H1 (cell line): Measurements from ENCODE around the gene SIN3B. TPM values are rescaled to one million over a fixed set of nuclear protein-coding genes. Genes with fewer than 3 reads are reported as not detected.

ENCODE experiments used
- CTCF ChIA-PET: fragments of 300-600 bp; sonication (Branson Sonifier 250); formaldehyde crosslinking; loops from one replicate; lab custom pipeline; 2021; ENCODE audit not compliant: partially characterized antibody; lab: Charles Lee
- POLR2A ChIA-PET: fragments of 300-600 bp; sonication (Branson Sonifier 250); formaldehyde crosslinking; loops from one replicate; lab custom pipeline; 2021; ENCODE audit warnings: inconsistent platforms; ENCODE audit not compliant: partially characterized antibody; lab: Charles Lee
- DNase-seq, 2 experiments: peaks; one replicate each; pipeline versions ENCODE4 v3.0.0 to v3.0.0-alpha.2; 2010 to 2022; ENCODE audit warnings: low spot score in 2 of 2, low read depth in 1 of 2, mixed read lengths in 1 of 2
- FAIRE-seq: peaks from 2 replicates; lab custom pipeline; 2011; peaks lifted over from hg19 to GRCh38; lab: Jason Lieb, UNC
- H2AFZ ChIP-seq: 2 replicates; pipeline ENCODE4 v1.8.1; 2012; ENCODE audit warnings: low read length, inconsistent platforms
- H2AK5ac ChIP-seq: 2 replicates; pipeline ENCODE4 v1.6.1; 2013; ENCODE audit warnings: low read depth, low read length
- H2BK120ac ChIP-seq: replicated peaks from 2 replicates; pipeline ENCODE3; 2013; ENCODE audit warnings: low read depth, low read length, inconsistent platforms
- H2BK12ac ChIP-seq: 2 replicates; pipeline ENCODE4 v1.6.1; 2013; ENCODE audit warnings: low read depth, low read length
- H2BK15ac ChIP-seq: 2 replicates; pipeline ENCODE4 v1.6.1; 2013; ENCODE audit warnings: low read length
- H2BK20ac ChIP-seq: 2 replicates; pipeline ENCODE4 v1.6.1; 2013; ENCODE audit warnings: low read length
- H2BK5ac ChIP-seq: 2 replicates; pipeline ENCODE4 v1.6.1; 2013; ENCODE audit warnings: low read depth, low read length
- H3K14ac ChIP-seq: 2 replicates; pipeline ENCODE4 v1.6.1; 2013; ENCODE audit warnings: inconsistent platforms; ENCODE audit not compliant: insufficient read length
- H3K18ac ChIP-seq: 2 replicates; pipeline ENCODE4 v1.6.1; 2013; ENCODE audit warnings: low read length; ENCODE audit errors: extremely low read depth
- H3K23ac ChIP-seq: 2 replicates; pipeline ENCODE4 v1.6.1; 2013; ENCODE audit warnings: inconsistent platforms; ENCODE audit not compliant: insufficient read length
- H3K23me2 ChIP-seq: 2 replicates; pipeline ENCODE4 v1.6.1; 2013; ENCODE audit warnings: low read depth, low read length
- H3K27ac ChIP-seq: 2 replicates; pipeline ENCODE4 v1.6.1; 2011; ENCODE audit warnings: low read depth, low read length, inconsistent platforms
- H3K27me3 ChIP-seq, 4 experiments: replicated peaks in 1 of 4; 1 replicate in 1 of 4; 2 replicates in 3 of 4; pipeline versions ENCODE4 v1.6.1 to v1.8.1; 2011 to 2013; ENCODE audit warnings: low read length in 3 of 4, mild to moderate bottlenecking in 3 of 4, inconsistent platforms in 2 of 4, mixed read lengths in 2 of 4, moderate library complexity in 1 of 4; ENCODE audit not compliant: control insufficient read depth in 3 of 4, insufficient read depth in 3 of 4; ENCODE audit errors: extremely low read depth in 1 of 4
- H3K36me3 ChIP-seq, 4 experiments: 2 replicates each; pipeline versions ENCODE4 v1.6.1 to v1.8.1; 2011 to 2013; ENCODE audit warnings: mild to moderate bottlenecking in 4 of 4, low read length in 3 of 4, moderate library complexity in 2 of 4, control low read depth in 1 of 4, inconsistent platforms in 1 of 4; ENCODE audit not compliant: insufficient read depth in 4 of 4, control insufficient read depth in 2 of 4
- H3K4ac ChIP-seq: replicated peaks from 2 replicates; pipeline ENCODE3; 2013; ENCODE audit warnings: low read length, low read depth, mixed read lengths, inconsistent platforms; ENCODE audit not compliant: insufficient read length
- H3K4me1 ChIP-seq, 4 experiments: replicated peaks in 1 of 4; 1 replicate in 1 of 4; 2 replicates in 3 of 4; pipeline versions ENCODE4 v1.6.1 to v1.8.1; 2011 to 2013; ENCODE audit warnings: low read length in 3 of 4, inconsistent platforms in 2 of 4, mixed read lengths in 1 of 4; ENCODE audit not compliant: insufficient read depth in 4 of 4, control insufficient read depth in 3 of 4
- H3K4me2 ChIP-seq, 2 experiments: 2 replicates each; pipeline versions ENCODE4 v1.6.1 to v1.8.1; 2011 to 2013; ENCODE audit warnings: low read depth in 2 of 2, low read length in 2 of 2, control low read depth in 1 of 2, inconsistent platforms in 1 of 2, mild to moderate bottlenecking in 1 of 2; ENCODE audit not compliant: insufficient read depth in 1 of 2
- H3K4me3 ChIP-seq, 4 experiments: fragments of 200-600, 300-600 bp in 1 of 4; sonication (generic), shearing (Covaris generic), sonication (Bioruptor Twin) in 1 of 4; 2 replicates each; pipeline versions ENCODE4 v1.5.1 to v1.8.1; 2011 to 2016; ENCODE audit warnings: low read length in 4 of 4, low read depth in 3 of 4, control low read depth in 2 of 4, inconsistent platforms in 2 of 4, mild to moderate bottlenecking in 2 of 4, mixed read lengths in 1 of 4, moderate library complexity in 1 of 4; ENCODE audit not compliant: insufficient read depth in 2 of 4; ENCODE audit errors: extremely low read depth in 1 of 4
- H3K56ac ChIP-seq: replicated peaks from 2 replicates; pipeline ENCODE3; 2013; ENCODE audit warnings: low read depth, mild to moderate bottlenecking, mixed read lengths, low read length, inconsistent platforms; ENCODE audit not compliant: insufficient read length
- H3K79me1 ChIP-seq: 2 replicates; pipeline ENCODE4 v1.6.1; 2013; ENCODE audit warnings: low read depth, low read length, control low read depth
- H3K79me2 ChIP-seq, 2 experiments: 2 replicates each; pipeline versions ENCODE4 v1.6.1 to v1.8.1; 2012 to 2013; ENCODE audit warnings: low read length in 2 of 2, mild to moderate bottlenecking in 2 of 2, inconsistent platforms in 1 of 2; ENCODE audit not compliant: insufficient read depth in 2 of 2, control insufficient read depth in 1 of 2
- H3K9ac ChIP-seq, 4 experiments: replicated peaks in 1 of 4; 1 replicate in 1 of 4; 2 replicates in 3 of 4; pipeline versions ENCODE4 v1.6.1 to v1.8.1; 2011 to 2013; ENCODE audit warnings: low read depth in 3 of 4, low read length in 3 of 4, control low read depth in 2 of 4, mild to moderate bottlenecking in 2 of 4, moderate library complexity in 2 of 4, inconsistent platforms in 1 of 4; ENCODE audit errors: extremely low read depth in 1 of 4
- H3K9me3 ChIP-seq, 2 experiments: 2 replicates each; pipeline versions ENCODE4 v1.6.1 to v1.8.1; 2012 to 2013; ENCODE audit warnings: mild to moderate bottlenecking in 2 of 2, moderate library complexity in 2 of 2, control low read depth in 1 of 2, inconsistent platforms in 1 of 2, low read depth in 1 of 2, low read length in 1 of 2, mixed read lengths in 1 of 2; ENCODE audit not compliant: insufficient read depth in 2 of 2
- H4K20me1 ChIP-seq, 2 experiments: replicated peaks in 1 of 2; 2 replicates each; pipeline versions ENCODE3 to v1.8.1; 2011 to 2013; ENCODE audit warnings: inconsistent platforms in 2 of 2, low read length in 2 of 2, mild to moderate bottlenecking in 1 of 2; ENCODE audit not compliant: insufficient read depth in 2 of 2, control insufficient read depth in 1 of 2
- H4K5ac ChIP-seq: 2 replicates; pipeline ENCODE4 v1.6.1; 2013; ENCODE audit warnings: low read length, low read depth, mixed read lengths, inconsistent platforms; ENCODE audit not compliant: insufficient read length
- H4K8ac ChIP-seq: 2 replicates; pipeline ENCODE4 v1.8.0; 2013; ENCODE audit warnings: mild to moderate bottlenecking, moderate library complexity, low read length, inconsistent platforms; ENCODE audit not compliant: insufficient read depth; ENCODE audit errors: extremely low read depth
- H4K91ac ChIP-seq: replicated peaks from 2 replicates; pipeline ENCODE3; 2013; ENCODE audit warnings: low read length, mixed read lengths, inconsistent platforms; ENCODE audit not compliant: insufficient read length
- CTBP2 ChIP-seq: IDR thresholded peaks from 2 replicates; pipeline ENCODE4 v1.7.0; 2011; ENCODE audit warnings: borderline replicate concordance, mild to moderate bottlenecking, moderate library complexity, mixed read lengths, low read length; ENCODE audit not compliant: insufficient read depth, insufficient read length
- GABPA ChIP-seq: IDR thresholded peaks from 2 replicates; pipeline ENCODE4 v1.6.1; 2011; ENCODE audit warnings: mild to moderate bottlenecking, low read length, moderate library complexity, borderline replicate concordance; ENCODE audit not compliant: insufficient read depth
- WGBS, 2 experiments: shearing (Covaris generic) in 1 of 2; methylation state at CpG; one replicate each; pipeline versions ENCODE4 v1.1.6 to v1.1.7; 2013 to 2015; ENCODE audit warnings: low lambda C conversion rate in 2 of 2, mixed read lengths in 2 of 2, inconsistent platforms in 1 of 2, low coverage in 1 of 2, missing lambda C conversion rate in 1 of 2; ENCODE audit not compliant: insufficient replicate concordance in 2 of 2, insufficient coverage in 1 of 2, insufficient read length in 1 of 2; ENCODE audit errors: extremely low coverage in 1 of 2, missing lambda C conversion rate in 1 of 2; 5-methylcytosine and 5-hydroxymethylcytosine counted together
- polyA plus RNA-seq, 7 experiments: library from polyadenylated mRNA; depleted of rRNA in 3 of 7; stranded (reverse) in 5 of 7; unstranded in 2 of 7; fragments of >200 nt in 5 of 7; fragments of 200-250 nt in 2 of 7; gene quantifications; 1 replicate in 5 of 7; 2 replicates in 1 of 7; 4 replicates in 1 of 7; pipeline versions ENCODE4 v1.2.1 to v1.2.3, GENCODE V29; 2011 to 2013; ENCODE audit warnings: missing spikeins in 2 of 7, mixed read lengths in 2 of 7
- total RNA-seq: library from RNA; stranded (reverse); fragmentation: NEBNext Ultra II Directional; extraction: Animal tissue kit (Norgen Biotek cat#: 25700); gene quantifications from 2 replicates; pipeline ENCODE4 v1.2.1, GENCODE V29; 2021

The SIN3B gene
- total and polyA plus RNA-seq, 2 of the 8 experiments (the other 6 are each of a cell fraction or from before 2014, with no cell fraction given) = 29.5 to 71.1 TPM

DNA sequence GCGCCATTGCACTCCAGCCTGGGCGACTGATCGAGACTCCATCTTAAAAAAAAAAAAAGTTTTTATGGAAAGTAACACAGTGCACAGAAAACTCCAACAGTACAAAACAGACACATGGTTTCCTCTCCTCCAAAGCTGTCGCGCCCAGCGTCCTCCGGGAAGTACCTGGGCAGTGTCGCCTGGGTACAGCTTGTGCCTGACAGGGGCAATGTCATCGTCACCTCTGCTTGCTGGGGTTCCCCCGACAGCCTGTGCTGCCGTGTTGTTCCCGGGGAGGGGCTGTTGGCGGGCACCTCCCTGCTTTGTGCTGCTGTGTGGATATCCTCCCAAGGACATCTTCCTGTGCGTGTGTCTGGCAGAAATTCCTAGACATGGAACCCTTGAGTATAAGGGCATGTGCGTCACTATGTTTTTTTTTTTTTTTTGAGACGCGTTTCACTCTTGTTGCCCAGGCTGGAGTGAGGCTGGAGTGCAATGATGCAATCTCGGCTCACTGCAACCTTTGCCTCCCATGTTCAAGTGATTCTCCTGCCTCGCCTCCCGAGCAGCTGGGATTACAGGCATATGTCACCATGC, 57.2 kb downstream of the SIN3B start:
- no peak for FAIRE-seq

More for the DNA sequence above, 57.2 kb downstream of the SIN3B start:
- no peak overlapping the region for H3K9ac ChIP-seq
- H2AFZ ChIP-seq = no peak overlapping the region
- no peak overlapping the region for H4K8ac ChIP-seq
- H3K14ac ChIP-seq = no peak overlapping the region
- H2BK20ac ChIP-seq = no peak overlapping the region
- H3K23ac ChIP-seq = no peak overlapping the region
- no peaks in the 10 kb centered on the region; a peak in 1 of 7 replicates for H3K4me1 ChIP-seq
- H2AK5ac ChIP-seq = peak overlapping the region; percentile 39; the same call in 1 of the 2 replicates
- H3K4me2 ChIP-seq = no peak overlapping the region
- DNase-seq = no peak
- 0 out of 2 replicates have a peak overlapping the region, but pooled peaks have one; percentile 61 for H2BK15ac ChIP-seq
- no peak overlapping the region; the same call in 1 of the 2 replicates for H3K18ac ChIP-seq
- H4K20me1 ChIP-seq = no peaks in the 10 kb centered on the region
- no peak overlapping the region for H4K5ac ChIP-seq
- H3K4ac ChIP-seq = no peak overlapping the region
- TF ChIP-seq CTBP2 (no peak), GABPA (no peak)
- no peak overlapping the region for H3K4me3 ChIP-seq
- no peak overlapping the region for H4K91ac ChIP-seq
- H3K79me1 ChIP-seq = no peaks in the 10 kb centered on the region
- no peak overlapping the region for H3K56ac ChIP-seq
- H3K23me2 ChIP-seq = no peaks in the 10 kb centered on the region
- H2BK5ac ChIP-seq = no peak overlapping the region
- H2BK12ac ChIP-seq = no peak overlapping the region
- H3K9me3 ChIP-seq = peaks cover 4 to 9% of the 10 kb centered on the region in 2 experiments; a peak in 3 of 4 replicates
- H3K27me3 ChIP-seq = no peaks in the 10 kb centered on the region
- H3K79me2 ChIP-seq = no peaks in the 10 kb centered on the region
- ChIA-PET CTCF (interaction anchor here (1.6 kb wide), 1 partner anchor 116 kb away, joined by 3 read pairs; no protein-coding TSS in a partner anchor), POLR2A (interaction anchor here (0.6 kb wide), 1 partner anchor 121 kb away, joined by 3 read pairs; no protein-coding TSS in a partner anchor)
- H3K36me3 ChIP-seq = no peaks in the 10 kb centered on the region
- WGBS, 2 experiments = 90% methylated on average over 18 of the region's 20 CpGs; no CpG with 5 or more reads in 1 of the 2 experiments
- no peak overlapping the region for H2BK120ac ChIP-seq
- H3K27ac ChIP-seq = no peak overlapping the region
